HEK293 (cell line): ENCODE results near the gene KRT76.

Experiments used
- CTCF ChIA-PET: fragments of 350-600 bp; formaldehyde crosslinking; extraction: SDS; loops from one replicate; lab custom pipeline; 2021; ENCODE audit warnings: antibody characterized with exemption; lab: Yijun Ruan, JAX
- POLR2A ChIA-PET: fragments of 300-600 bp; formaldehyde crosslinking; extraction: SDS; loops from one replicate; lab custom pipeline; 2020; ENCODE audit warnings: antibody characterized with exemption, inconsistent platforms; lab: Yijun Ruan, JAX
- H3K27ac ChIP-seq: fragments of 200-500 bp; sonication (Bioruptor generic); 2 replicates; pipeline ENCODE4 v1.5.1; 2014; ENCODE audit warnings: low read depth, low read length, control low read depth, inconsistent platforms; ENCODE audit errors: extremely low read depth
- H3K36me3 ChIP-seq, 2 experiments: fragments of 200-500 bp in 1 of 2; sonication (Bioruptor generic) in 1 of 2; 1 replicate in 1 of 2; 2 replicates in 1 of 2; pipeline ENCODE4 v1.5.1; 2014 to 2017; ENCODE audit warnings: inconsistent platforms in 2 of 2, low read length in 2 of 2; ENCODE audit not compliant: control insufficient read depth in 2 of 2, insufficient read depth in 1 of 2
- H3K4me1 ChIP-seq: fragments of 200-500 bp; sonication (Bioruptor generic); 2 replicates; pipeline ENCODE4 v1.5.1; 2014; ENCODE audit warnings: mild to moderate bottlenecking, low read length, inconsistent platforms; ENCODE audit not compliant: control insufficient read depth, insufficient read depth
- H3K4me3 ChIP-seq: 2 replicates; pipeline ENCODE4 v1.5.1; 2011; ENCODE audit warnings: low read depth, mild to moderate bottlenecking, control low read depth, low read length, moderate library complexity
- H3K9me3 ChIP-seq: fragments of 200-500 bp; sonication (Bioruptor generic); 2 replicates; pipeline ENCODE4 v1.5.1; 2014; ENCODE audit warnings: low read depth, low read length, inconsistent platforms; ENCODE audit not compliant: control insufficient read depth, insufficient read depth
- AEBP2 ChIP-seq: fragments of 450-650 bp; formaldehyde crosslinking; IDR thresholded peaks from 2 replicates; pipeline ENCODE4 v1.5.1; 2016; ENCODE audit warnings: missing biosample characterization, missing genetic modification characterization, borderline replicate concordance
- BCL6B ChIP-seq: fragments of 450-650 bp; formaldehyde crosslinking; IDR thresholded peaks from 2 replicates; pipeline ENCODE4 v1.5.1; 2017; ENCODE audit warnings: missing biosample characterization, missing genetic modification characterization
- PRDM1 ChIP-seq: fragments of 450-650 bp; formaldehyde crosslinking; IDR thresholded peaks from 2 replicates; pipeline ENCODE4; 2016; ENCODE audit warnings: missing biosample characterization, missing genetic modification characterization
- SCRT2 ChIP-seq: fragments of 450-650 bp; formaldehyde crosslinking; IDR thresholded peaks from 2 replicates; pipeline ENCODE4 v1.5.1; 2016; ENCODE audit warnings: missing biosample characterization, missing genetic modification characterization
- TCF7L2 ChIP-seq: IDR thresholded peaks from 2 replicates; pipeline ENCODE4 v1.6.1; 2011; ENCODE audit warnings: low read depth, mild to moderate bottlenecking, inconsistent platforms, low read length, moderate library complexity, borderline replicate concordance
- ZBTB10 ChIP-seq: fragments of 450-650 bp; formaldehyde crosslinking; IDR thresholded peaks from 2 replicates; pipeline ENCODE4 v1.5.1; 2016; ENCODE audit warnings: missing biosample characterization, missing genetic modification characterization
- ZBTB21 ChIP-seq: fragments of 450-650 bp; formaldehyde crosslinking; IDR thresholded peaks from 2 replicates; pipeline ENCODE4 v1.5.1; 2017; ENCODE audit warnings: missing biosample characterization, missing genetic modification characterization
- ZNF10 ChIP-seq: fragments of 450-650 bp; formaldehyde crosslinking; IDR thresholded peaks from 2 replicates; pipeline ENCODE4 v1.5.1; 2017; ENCODE audit warnings: missing biosample characterization, missing genetic modification characterization
- ZNF211 ChIP-seq: fragments of 450-650 bp; formaldehyde crosslinking; IDR thresholded peaks from 2 replicates; pipeline ENCODE4 v1.5.1; 2016; ENCODE audit warnings: low read depth, missing biosample characterization, missing genetic modification characterization
- ZNF324 ChIP-seq: fragments of 450-650 bp; formaldehyde crosslinking; IDR thresholded peaks from 2 replicates; pipeline ENCODE4 v1.5.1; 2016; ENCODE audit warnings: missing biosample characterization, missing genetic modification characterization
- ZNF335 ChIP-seq: fragments of 450-650 bp; formaldehyde crosslinking; conservative IDR thresholded peaks from 2 replicates; pipeline ENCODE4 v1.5.1; 2016; ENCODE audit warnings: missing biosample characterization, missing genetic modification characterization
- ZNF366 ChIP-seq: fragments of 450-650 bp; formaldehyde crosslinking; conservative IDR thresholded peaks from 2 replicates; pipeline ENCODE4 v1.5.1; 2016; ENCODE audit warnings: missing biosample characterization, missing genetic modification characterization
- ZNF433 ChIP-seq: fragments of 450-650 bp; formaldehyde crosslinking; IDR thresholded peaks from 2 replicates; pipeline ENCODE4 v1.5.1; 2016; ENCODE audit warnings: missing biosample characterization, missing genetic modification characterization, low read depth
- ZNF544 ChIP-seq: fragments of 450-650 bp; formaldehyde crosslinking; IDR thresholded peaks from 2 replicates; pipeline ENCODE4 v1.5.0; 2017; ENCODE audit warnings: missing biosample characterization, missing genetic modification characterization
- ZNF549 ChIP-seq: fragments of 450-650 bp; IDR thresholded peaks from 2 replicates; pipeline ENCODE4 v1.5.1; 2018; ENCODE audit warnings: missing biosample characterization, missing genetic modification characterization, mild to moderate bottlenecking, inconsistent platforms, moderate library complexity
- ZNF692 ChIP-seq: fragments of 450-650 bp; formaldehyde crosslinking; IDR thresholded peaks from 2 replicates; pipeline ENCODE4 v1.5.1; 2016; ENCODE audit warnings: missing biosample characterization, missing genetic modification characterization
- ZNF792 ChIP-seq: fragments of 450-650 bp; formaldehyde crosslinking; IDR thresholded peaks from 2 replicates; pipeline ENCODE4 v1.5.1; 2016; ENCODE audit warnings: missing biosample characterization, missing genetic modification characterization
- ZSCAN18 ChIP-seq: fragments of 450-650 bp; formaldehyde crosslinking; IDR thresholded peaks from 2 replicates; pipeline ENCODE4 v1.5.1; 2016; ENCODE audit warnings: missing biosample characterization, missing genetic modification characterization
- ZSCAN23 ChIP-seq: fragments of 450-650 bp; formaldehyde crosslinking; IDR thresholded peaks from 2 replicates; pipeline ENCODE4 v1.5.1; 2016; ENCODE audit warnings: missing biosample characterization, missing genetic modification characterization

KRT76 gene

GRCh38 chr12:52807544-52808470 lies 30.7 kb upstream of the KRT76 start:
- POLR2A ChIA-PET, result interaction anchor here (0.6 kb wide), 1 partner anchor 148 kb away, joined by 4 read pairs; no protein-coding TSS in a partner anchor
- H3K9me3 ChIP-seq, result no peaks in the 10 kb centered on the region
- no peaks in the 10 kb centered on the region for H3K36me3 ChIP-seq
- no peaks in the 10 kb centered on the region; the same call in 1 of the 2 replicates for H3K4me1 ChIP-seq
- CTCF ChIA-PET, result interaction anchor here (0.6 to 1.5 kb wide), 3 partner anchors 31 to 636 kb away, joined by 3 to 6 read pairs (median 4); no protein-coding TSS in a partner anchor
- TF ChIP-seq ZNF324 (tag by site-specific recombination) (no peak), AEBP2 (no peak), ZBTB21 (tag by site-specific recombination) (no peak), ZNF549 (tag by site-specific recombination) (no peak), ZNF211 (tag by site-specific recombination) (no peak), ZNF335 (tag by site-specific recombination) (no peak), PRDM1 (tag by site-specific recombination) (no peak), SCRT2 (peak; percentile 17; the same call in 1 of the 2 replicates)
- no peak overlapping the region for H3K27ac ChIP-seq
- no peak overlapping the region for H3K4me3 ChIP-seq

GRCh38 chr12:52806821-52807543 lies 29.8 kb upstream of the KRT76 start:
- no peak for TF ChIP-seq ZNF433 (tag by site-specific recombination)
- TF ChIP-seq ZNF10, result no peak
- TF ChIP-seq ZSCAN23, result no peak
- TF ChIP-seq ZNF366 (tag by site-specific recombination), result no peak
- no peak for TF ChIP-seq ZNF544 (tag by site-specific recombination)
- Histone ChIP-seq H3K4me1 (no peaks in the 10 kb centered on the region; the same call in 1 of the 2 replicates), H3K27ac (no peak overlapping the region), H3K9me3 (no peaks in the 10 kb centered on the region), H3K4me3 (no peak overlapping the region), H3K36me3 (no peaks in the 10 kb centered on the region)
- POLR2A ChIA-PET, result interaction anchor here (0.6 kb wide), 1 partner anchor 149 kb away, joined by 4 read pairs; no protein-coding TSS in a partner anchor
- CTCF ChIA-PET, result interaction anchor here (0.6 to 1.5 kb wide), 2 partner anchors 73 to 635 kb away, joined by 3 to 6 read pairs; no protein-coding TSS in a partner anchor

- no peaks in the 10 kb centered on the region for H3K9me3 ChIP-seq
- TF ChIP-seq BCL6B (tag by site-specific recombination) (no peak), ZNF792 (no peak), ZBTB10 (tag by site-specific recombination) (no peak), TCF7L2 (no peak), ZSCAN18 (tag by site-specific recombination) (no peak), ZNF692 (no peak)
Measured at GRCh38 chr12:52806169-52806811, 29.1 kb upstream of the KRT76 start.

More at GRCh38 chr12:52806169-52806811, 29.1 kb upstream of the KRT76 start:
- ChIA-PET CTCF (no interaction called here), POLR2A (no interaction called here)
- H3K27ac ChIP-seq, result no peak overlapping the region
- no peaks in the 10 kb centered on the region; the same call in 1 of the 2 replicates for H3K4me1 ChIP-seq
- H3K4me3 ChIP-seq, result no peak overlapping the region
- H3K36me3 ChIP-seq, result no peaks in the 10 kb centered on the region
